Adrenal gland (tissue), 5 donors: Measurements from ENCODE around the gene ITPR1.

Experiments used
- POLR2A ChIP-seq, 2 donors: fragments of 450-650 bp; IDR thresholded peaks; one replicate each; pipeline ENCODE4 v1.6.1; 2017; ENCODE audit warnings: antibody characterized with exemption in 2 of 2, mild to moderate bottlenecking in 2 of 2, moderate library complexity in 1 of 2
- TF ChIP-seq, protein P1 (sequence below), 6 experiments: fragments of 450-650 bp in 4 of 6; fragments of 200-600 bp in 2 of 6; sonication (generic) in 1 of 6; IDR thresholded peaks; 1 replicate in 5 of 6; 2 replicates in 1 of 6; pipeline versions ENCODE4 v1.5.1 to v1.8.0; 2016 to 2021; ENCODE audit warnings: antibody characterized with exemption in 6 of 6, mild to moderate bottlenecking in 2 of 6, moderate library complexity in 1 of 6
- donor health status: DM: no; HTN: no; CAD: no.

DNA sequence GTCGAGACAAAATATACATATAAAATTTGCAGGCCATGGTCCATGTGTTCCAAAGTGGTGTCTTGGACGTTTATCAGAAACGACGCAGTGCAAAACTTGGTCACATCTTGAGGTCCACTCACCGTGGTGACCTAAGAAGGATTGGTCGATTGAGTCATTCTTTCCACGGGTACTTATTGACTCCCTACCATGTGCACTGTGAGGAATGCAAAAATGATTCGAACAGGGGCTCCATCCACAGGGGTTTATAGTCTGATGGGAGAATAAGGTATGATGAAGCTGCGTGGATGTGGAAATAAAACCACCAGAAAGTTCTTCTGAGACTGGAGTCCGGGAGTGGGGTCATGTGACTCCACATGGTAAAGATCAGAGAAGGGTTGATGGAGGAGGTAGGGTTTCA, 185.2 kb downstream of the ITPR1 start:
- no peak for TF ChIP-seq POLR2A (IDR thresholded peaks at IDR 0.05)
- TF ChIP-seq, protein P1, sequence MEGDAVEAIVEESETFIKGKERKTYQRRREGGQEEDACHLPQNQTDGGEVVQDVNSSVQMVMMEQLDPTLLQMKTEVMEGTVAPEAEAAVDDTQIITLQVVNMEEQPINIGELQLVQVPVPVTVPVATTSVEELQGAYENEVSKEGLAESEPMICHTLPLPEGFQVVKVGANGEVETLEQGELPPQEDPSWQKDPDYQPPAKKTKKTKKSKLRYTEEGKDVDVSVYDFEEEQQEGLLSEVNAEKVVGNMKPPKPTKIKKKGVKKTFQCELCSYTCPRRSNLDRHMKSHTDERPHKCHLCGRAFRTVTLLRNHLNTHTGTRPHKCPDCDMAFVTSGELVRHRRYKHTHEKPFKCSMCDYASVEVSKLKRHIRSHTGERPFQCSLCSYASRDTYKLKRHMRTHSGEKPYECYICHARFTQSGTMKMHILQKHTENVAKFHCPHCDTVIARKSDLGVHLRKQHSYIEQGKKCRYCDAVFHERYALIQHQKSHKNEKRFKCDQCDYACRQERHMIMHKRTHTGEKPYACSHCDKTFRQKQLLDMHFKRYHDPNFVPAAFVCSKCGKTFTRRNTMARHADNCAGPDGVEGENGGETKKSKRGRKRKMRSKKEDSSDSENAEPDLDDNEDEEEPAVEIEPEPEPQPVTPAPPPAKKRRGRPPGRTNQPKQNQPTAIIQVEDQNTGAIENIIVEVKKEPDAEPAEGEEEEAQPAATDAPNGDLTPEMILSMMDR (IDR thresholded peaks at IDR 0.05) = no peak
